ENCODE data around the gene KRTAP12-2.
"Not testable (repeated sequence)": the region's sequence is repeated elsewhere in the genome, so short reads cannot be mapped to it uniquely, and the experiment has no call there.

Gene KRTAP12-2

DNA sequence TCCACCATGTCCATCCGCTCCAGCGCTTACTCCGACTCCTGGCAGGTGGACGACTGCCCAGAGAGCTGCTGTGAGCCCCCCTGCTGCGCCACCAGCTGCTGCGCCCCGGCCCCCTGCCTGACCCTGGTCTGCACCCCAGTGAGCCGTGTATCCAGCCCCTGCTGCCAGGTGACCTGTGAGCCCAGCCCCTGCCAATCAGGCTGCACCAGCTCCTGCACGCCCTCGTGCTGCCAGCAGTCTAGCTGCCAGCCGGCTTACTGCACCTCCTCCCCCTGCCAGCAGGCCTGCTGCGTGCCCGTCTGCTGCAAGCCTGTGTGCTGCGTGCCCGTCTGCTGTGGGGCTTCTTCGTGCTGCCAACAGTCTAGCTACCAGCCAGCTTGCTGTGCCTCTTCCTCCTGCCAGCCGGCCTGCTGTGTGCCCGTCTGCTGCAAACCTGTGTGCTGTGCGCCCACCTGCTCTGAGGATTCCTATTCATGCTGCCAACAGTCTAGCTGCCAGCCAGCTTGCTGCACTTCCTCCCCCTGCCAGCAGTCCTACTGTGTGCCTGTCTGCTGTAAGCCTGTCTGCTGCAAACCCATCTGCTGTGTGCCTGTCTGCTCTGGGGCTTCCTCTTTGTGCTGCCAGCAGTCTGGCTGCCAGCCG lies 39.4 kb downstream of the KRTAP12-2 start:
- DNase-seq (ENCODE audit: low read depth in 3 of 3), result not testable (repeated sequence)

DNA sequence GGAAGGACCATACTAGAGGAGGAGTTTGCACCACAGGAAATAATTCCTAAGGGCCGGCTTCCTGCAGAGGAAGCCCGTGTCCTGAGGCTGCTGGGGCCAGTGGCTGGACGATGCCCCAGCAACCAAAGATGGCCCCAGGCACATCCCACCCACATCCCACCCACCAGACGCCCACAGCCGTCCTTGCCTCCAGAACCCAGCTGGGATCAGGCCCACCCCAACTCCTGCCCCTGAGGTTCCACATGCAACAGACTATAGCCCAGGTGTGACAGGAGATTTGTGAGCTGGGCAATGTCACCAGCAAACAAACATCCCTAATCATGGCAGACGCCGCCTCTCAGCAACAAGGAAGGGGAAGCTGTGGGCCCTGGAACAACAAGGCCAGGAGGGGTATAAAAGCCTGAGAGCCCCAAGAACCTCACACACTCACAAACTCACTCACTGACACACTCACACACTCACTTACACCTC lies 40.0 kb downstream of the KRTAP12-2 start, which contains the start of gene KRTAP10-9:
KRTAP10-9 (plus strand) TSS at position 421 of the 471 bp plus-strand sequence. CDS start 79 bp downstream, outside the sequence.
- DNase-seq (ENCODE audit: low read depth in 3 of 3), result no peak

DNA sequence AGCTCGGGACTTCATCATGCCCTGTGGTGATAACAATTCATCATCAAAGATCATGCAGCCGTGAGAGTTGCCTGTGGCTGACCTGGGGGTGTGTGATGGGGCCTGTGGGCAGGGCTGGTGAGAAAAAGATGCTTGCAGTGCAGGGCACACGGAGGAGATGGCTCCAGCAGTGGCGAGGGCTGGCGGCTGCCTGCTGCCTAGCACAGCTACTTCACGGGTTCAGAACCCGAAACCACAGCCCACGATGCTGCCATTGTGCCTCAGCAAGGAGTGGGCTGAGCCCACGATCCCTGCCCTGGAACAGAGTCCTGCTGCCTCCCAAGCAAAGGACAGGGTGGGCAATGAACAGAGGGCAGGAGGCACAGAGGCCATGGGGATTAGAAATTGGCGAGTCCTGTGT lies 40.5 kb downstream of the KRTAP12-2 start:
- DNase-seq (ENCODE audit: low read depth in 3 of 3), result no peak

DNA sequence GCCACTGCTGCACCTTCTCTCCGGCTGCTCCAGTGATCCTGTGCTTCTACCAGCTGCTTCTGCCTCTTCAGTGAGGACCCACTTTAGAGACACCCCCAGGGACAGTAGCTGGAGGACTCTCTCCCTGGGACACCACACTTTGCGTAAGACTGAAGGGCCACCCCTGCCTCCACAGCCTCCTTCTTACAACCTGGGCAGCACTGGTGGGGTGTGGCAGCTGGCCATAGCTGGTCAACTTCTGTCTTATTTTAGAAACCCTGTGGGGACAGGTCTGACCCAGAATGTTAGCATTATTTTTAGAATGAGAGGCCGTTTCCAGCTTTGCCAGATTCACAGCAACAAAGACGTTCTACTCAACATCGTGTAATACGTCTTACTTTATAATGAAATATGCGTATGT lies 41.0 kb downstream of the KRTAP12-2 start:
- DNase-seq (ENCODE audit: low read depth in 3 of 3), result no peak

DNA sequence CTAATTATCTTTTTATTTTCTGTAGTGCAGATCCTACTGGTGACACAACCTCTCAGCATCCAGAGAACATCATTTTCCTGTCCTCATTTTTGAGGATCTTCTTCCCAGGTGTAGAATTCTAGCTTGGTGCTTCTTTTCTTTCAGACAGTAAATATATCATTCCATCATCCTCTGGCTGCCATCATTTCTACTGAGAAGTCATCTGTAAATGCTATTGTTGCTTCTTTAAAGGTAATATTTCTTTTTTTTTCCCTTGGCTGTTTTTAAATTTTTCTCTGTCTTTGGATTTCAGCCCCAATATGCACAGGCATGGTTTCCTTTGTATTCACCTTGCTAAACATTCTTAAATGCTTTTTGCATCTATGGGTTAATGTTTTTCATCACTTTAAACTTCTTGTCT lies 43.2 kb downstream of the KRTAP12-2 start:
- DNase-seq (ENCODE audit: low read depth in 3 of 3), result no peak

DNA sequence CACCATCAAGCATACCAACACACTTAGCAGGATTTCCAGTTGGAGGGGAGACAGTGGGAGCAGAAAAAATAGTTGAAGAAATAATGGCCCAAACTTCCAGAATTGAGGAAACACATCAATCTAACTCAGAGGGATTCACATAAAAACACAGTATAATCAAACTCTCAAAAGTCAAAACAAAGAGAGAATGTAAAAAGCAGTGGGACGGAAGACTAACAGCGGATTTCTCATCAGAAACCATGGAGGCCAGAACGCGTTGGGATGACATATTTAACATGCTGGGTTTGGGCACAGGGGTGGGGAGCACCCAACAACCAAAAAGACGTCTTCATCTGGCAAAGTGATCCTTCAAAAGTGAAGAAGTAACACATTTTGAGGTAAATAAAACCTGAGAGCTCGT lies 46.8 kb downstream of the KRTAP12-2 start:
- DNase-seq (ENCODE audit: low read depth in 3 of 3), result no peak

DNA sequence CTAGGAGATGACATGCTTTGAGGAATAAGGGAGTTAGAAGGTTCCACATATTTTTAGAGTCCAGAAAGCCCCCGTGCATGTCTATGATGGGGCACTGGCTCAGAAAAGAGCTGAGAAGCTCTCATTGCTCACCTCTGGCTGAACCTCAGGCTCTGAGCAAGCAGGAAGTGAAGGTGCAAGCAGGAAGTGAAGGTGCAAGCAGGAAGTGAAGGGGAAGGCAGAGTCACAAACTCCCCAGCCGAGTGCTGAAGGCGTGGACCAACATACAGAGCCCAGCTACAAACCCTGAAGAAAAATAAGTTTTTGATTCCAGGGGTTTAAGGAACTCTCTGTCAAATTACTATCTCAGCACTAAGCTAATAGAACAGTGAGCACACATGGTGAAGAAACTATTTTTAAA lies 47.8 kb downstream of the KRTAP12-2 start:
- peak; percentile 8 to 20 (median 20) for DNase-seq (ENCODE audit: low read depth in 3 of 3)

DNA sequence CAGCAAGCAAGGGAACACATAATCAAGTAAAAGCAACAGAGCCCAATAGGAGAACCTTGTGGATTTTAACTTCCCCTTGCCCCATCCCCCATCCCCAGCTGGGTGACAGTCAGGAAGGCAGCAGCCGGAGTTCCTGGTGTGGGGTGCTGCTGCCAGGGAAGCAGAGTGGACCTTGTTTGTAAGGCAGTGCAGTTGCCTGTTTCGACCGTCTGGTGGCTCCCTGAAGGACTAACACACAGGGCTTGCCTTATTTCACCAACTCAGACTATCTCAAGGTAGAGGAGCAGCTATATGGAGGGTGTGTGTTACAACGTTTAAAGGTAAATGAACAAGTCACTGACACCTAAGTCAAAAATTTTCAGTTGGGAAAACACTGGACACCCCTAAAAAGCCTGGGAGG lies 48.2 kb downstream of the KRTAP12-2 start:
- DNase-seq (ENCODE audit: low read depth in 3 of 3), result no peak

DNA sequence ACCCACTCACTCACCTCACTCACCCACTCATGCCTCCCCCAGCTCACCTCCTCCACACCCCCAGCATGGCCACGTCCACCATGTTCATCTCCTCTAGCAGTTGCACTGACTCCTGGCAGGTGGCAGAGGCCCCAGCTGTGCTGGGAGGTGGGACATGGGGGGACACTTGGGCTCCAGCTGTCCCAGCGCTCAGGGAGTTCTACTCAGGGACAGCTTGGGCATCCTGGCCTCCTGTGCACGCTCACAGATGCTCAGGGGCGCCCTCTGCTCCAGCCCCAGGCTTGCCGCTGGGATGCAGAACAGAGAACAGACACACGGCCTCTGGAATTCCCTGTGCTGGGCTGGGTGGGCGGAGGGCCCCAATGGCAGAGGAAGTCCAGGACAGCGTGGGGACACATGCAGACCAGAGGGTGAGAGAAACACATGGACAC lies 49.6 kb downstream of the KRTAP12-2 start:
- no peak for DNase-seq (ENCODE audit: low read depth in 3 of 3)

DNA sequence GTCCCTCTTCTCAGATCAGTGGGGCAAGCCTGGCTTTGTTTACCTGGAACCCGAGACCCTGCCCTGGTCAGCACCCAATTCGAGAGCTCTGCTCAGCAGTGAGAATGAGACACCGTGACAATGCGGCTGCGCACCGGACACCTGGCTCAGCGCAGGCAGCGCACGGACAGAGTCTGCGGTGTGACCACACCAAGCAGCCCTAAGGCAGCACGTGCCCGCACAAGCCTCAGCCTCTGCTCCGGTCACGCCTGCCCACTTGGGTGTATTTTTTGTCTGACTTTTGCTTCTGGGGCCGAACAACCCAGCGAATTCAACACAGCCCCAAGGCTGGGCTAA lies 50.2 kb downstream of the KRTAP12-2 start:
- DNase-seq (ENCODE audit: low read depth in 3 of 3), result no peak

Measured in stimulated activated CD4-positive, alpha-beta T cell treated with anti-CD3 and anti-CD28 coated beads, TNF-alpha, amount 100 ng/mL, for 48 hours (primary cell).